IMR-90 (cell line): ENCODE measurements around the gene LENG1. TPM values are rescaled to one million over a fixed set of nuclear protein-coding genes. Genes with fewer than 3 reads are reported as not detected.
A peak's percentile ranks its signal among the peaks of the same experiment; 100 is the strongest.

Source experiments
- ATAC-seq: fragments of 200-7000 bp; cut with Tn5 transposase; 2 replicates; pipeline ENCODE4 v1.9.1; 2020; ENCODE audit warnings: low read depth, mild to moderate bottlenecking, moderate library complexity
- BruUV-seq: library from RNA; stranded (reverse); fragments of 400-500 nt; replicated peaks from 2 replicates; lab custom pipeline; 2021; lab: Mats Ljungman, UMichigan
- CTCF ChIA-PET: fragments of 300-600 bp; formaldehyde crosslinking; extraction: SDS; loops from one replicate; lab custom pipeline; 2021; ENCODE audit warnings: antibody characterized with exemption; lab: Yijun Ruan, JAX
- POLR2A ChIA-PET: fragments of 300-600 bp; sonication (Branson Sonifier 250); formaldehyde crosslinking; loops from one replicate; lab custom pipeline; 2022; ENCODE audit warnings: antibody characterized with exemption; ENCODE audit not compliant: unreplicated experiment; lab: Charles Lee
- DNase-seq: peaks from one replicate; pipeline ENCODE4 v3.0.0; 2013
- H2AFZ ChIP-seq: replicated peaks from 2 replicates; pipeline ENCODE3; 2013; ENCODE audit warnings: low read length, mild to moderate bottlenecking; ENCODE audit not compliant: poor library complexity
- H2AK5ac ChIP-seq: 2 replicates; pipeline ENCODE4 v1.6.1; 2013; ENCODE audit warnings: low read depth, low read length, inconsistent platforms
- H2AK9ac ChIP-seq: replicated peaks from 2 replicates; pipeline ENCODE3; 2013; ENCODE audit warnings: mild to moderate bottlenecking, low read depth, low read length, moderate library complexity; ENCODE audit not compliant: poor library complexity
- H2BK120ac ChIP-seq: 2 replicates; pipeline ENCODE4 v1.6.1; 2013; ENCODE audit warnings: low read depth, low read length, inconsistent platforms
- H2BK15ac ChIP-seq: 3 replicates; pipeline ENCODE4 v1.6.1; 2013; ENCODE audit warnings: low read depth, low read length, inconsistent platforms
- H2BK20ac ChIP-seq: 2 replicates; pipeline ENCODE4 v1.6.1; 2013; ENCODE audit warnings: low read depth, mild to moderate bottlenecking, inconsistent platforms, low read length, moderate library complexity
- H2BK5ac ChIP-seq: 2 replicates; pipeline ENCODE4 v1.6.1; 2013; ENCODE audit warnings: mild to moderate bottlenecking, low read depth, low read length, inconsistent platforms; ENCODE audit not compliant: poor library complexity, severe bottlenecking
- H3K14ac ChIP-seq: replicated peaks from 2 replicates; pipeline ENCODE4 v1.6.1; 2013; ENCODE audit warnings: low read depth, low read length, inconsistent platforms
- H3K18ac ChIP-seq: 2 replicates; pipeline ENCODE4 v1.6.1; 2013; ENCODE audit warnings: low read depth, low read length, control low read depth
- H3K23ac ChIP-seq: 2 replicates; pipeline ENCODE4 v1.6.1; 2013; ENCODE audit warnings: low read depth, low read length, inconsistent platforms
- H3K27ac ChIP-seq: 2 replicates; pipeline ENCODE4 v1.5.1; 2013; ENCODE audit warnings: mild to moderate bottlenecking, control low read depth, low read length; ENCODE audit not compliant: insufficient read depth
- H3K27me3 ChIP-seq: 2 replicates; pipeline ENCODE4 v1.6.1; 2013; ENCODE audit warnings: low read length; ENCODE audit not compliant: control insufficient read depth, insufficient read depth
- H3K36me3 ChIP-seq: 2 replicates; pipeline ENCODE4 v1.6.1; 2013; ENCODE audit warnings: low read length, mixed read lengths; ENCODE audit not compliant: control insufficient read depth, insufficient read depth
- H3K4ac ChIP-seq: 2 replicates; pipeline ENCODE4 v1.6.1; 2013; ENCODE audit warnings: low read depth, low read length, inconsistent platforms
- H3K4me1 ChIP-seq: 2 replicates; pipeline ENCODE4 v1.6.1; 2013; ENCODE audit warnings: low read length, mixed read lengths; ENCODE audit not compliant: control insufficient read depth, insufficient read depth
- H3K4me2 ChIP-seq: 2 replicates; pipeline ENCODE4 v1.6.1; 2013; ENCODE audit warnings: low read depth, mild to moderate bottlenecking, control low read depth, low read length, moderate library complexity
- H3K4me3 ChIP-seq: 2 replicates; pipeline ENCODE4 v1.5.1; 2013; ENCODE audit warnings: low read depth, mild to moderate bottlenecking, control low read depth, low read length, moderate library complexity; ENCODE audit not compliant: insufficient read depth
- H3K56ac ChIP-seq: 2 replicates; pipeline ENCODE4 v1.6.1; 2013; ENCODE audit warnings: low read length, inconsistent platforms; ENCODE audit not compliant: insufficient read depth; ENCODE audit errors: extremely low read depth
- H3K79me1 ChIP-seq, 2 experiments: 2 replicates each; pipeline ENCODE4 v1.6.1; 2013; ENCODE audit warnings: low read length in 2 of 2, inconsistent platforms in 1 of 2, low read depth in 1 of 2
- H3K9ac ChIP-seq: 2 replicates; pipeline ENCODE4 v1.6.1; 2013; ENCODE audit warnings: low read depth, low read length, control low read depth
- H3K9me1 ChIP-seq: 2 replicates; pipeline ENCODE4 v1.6.1; 2013; ENCODE audit warnings: low read length, inconsistent platforms; ENCODE audit not compliant: insufficient read depth
- H3K9me3 ChIP-seq: 2 replicates; pipeline ENCODE4 v1.6.1; 2013; ENCODE audit warnings: low read length; ENCODE audit not compliant: control insufficient read depth, insufficient read depth
- H4K20me1 ChIP-seq: 2 replicates; pipeline ENCODE4 v1.6.1; 2013; ENCODE audit warnings: low read length, inconsistent platforms; ENCODE audit not compliant: insufficient read depth
- H4K5ac ChIP-seq: 2 replicates; pipeline ENCODE4 v1.6.1; 2013; ENCODE audit warnings: mild to moderate bottlenecking, low read depth, low read length, control low read depth
- H4K8ac ChIP-seq, 2 experiments: 2 replicates each; pipeline ENCODE4 v1.6.1; 2013; ENCODE audit warnings: low read depth in 2 of 2, low read length in 2 of 2, control low read depth in 1 of 2, inconsistent platforms in 1 of 2
- H4K91ac ChIP-seq: 2 replicates; pipeline ENCODE4 v1.6.1; 2013; ENCODE audit warnings: low read depth, low read length, inconsistent platforms; ENCODE audit not compliant: insufficient read depth
- FOS ChIP-seq: fragments of 150-350 bp; IDR thresholded peaks from 2 replicates; pipeline ENCODE4 v1.6.1; 2016; ENCODE audit warnings: low read depth, low read length
- MAFK ChIP-seq: IDR thresholded peaks from 2 replicates; pipeline ENCODE4 v1.6.1; 2012; ENCODE audit warnings: low read depth, low read length, improper control_type of control experiment
- WGBS, 2 experiments: methylation state at CpG; one replicate each; pipeline versions ENCODE4 v1.1.5 to v1.1.7; 2013; ENCODE audit warnings: missing lambda C conversion rate in 2 of 2; ENCODE audit not compliant: insufficient read length in 1 of 2; ENCODE audit errors: extremely low coverage in 2 of 2; 5-methylcytosine and 5-hydroxymethylcytosine counted together
- dilution Hi-C: fragments of 300-500 bp; cut with HindIII; formaldehyde crosslinking; loops from one replicate; pipeline ENCODE4 v1.14.3; 2018; ENCODE audit warnings: low sequenced_read_pairs; ENCODE audit not compliant: unreplicated experiment
- in situ Hi-C: fragments of 300-500 bp; cut with MboI; formaldehyde crosslinking; loops from 3 replicates; pipeline ENCODE4 v1.14.3; 2019; ENCODE audit warnings: low sequenced_read_pairs, inconsistent platforms, mixed read lengths
- intact Hi-C: fragments of 100-400 bp; cut with micrococcal nuclease; formaldehyde crosslinking; loops from 2 replicates; pipeline ENCODE4 v1.10.0; 2022
- polyA plus RNA-seq, 3 experiments: library from polyadenylated mRNA; depleted of rRNA; stranded (reverse); fragments of >200 nt; gene quantifications; 2 replicates each; pipeline ENCODE4 v1.2.3, GENCODE V29; 2012; ENCODE audit warnings: low replicate concordance in 1 of 3
- total RNA-seq: library from RNA; depleted of rRNA; stranded (reverse); fragments of >200 nt; gene quantifications from 2 replicates; pipeline ENCODE4 v1.2.3, GENCODE V29; 2012

The LENG1 gene
- total and polyA plus RNA-seq, 2 of the 4 experiments (the other 2 are of a cell fraction): 2.7 to 5.3 TPM

GRCh38 chr19:54121259-54121658 is 38.3 kb downstream of the LENG1 start:
- TF ChIP-seq MAFK (peak; percentile 87), FOS (no peak)

More at GRCh38 chr19:54121259-54121658, 38.3 kb downstream of the LENG1 start:
- Histone ChIP-seq H3K4me2 (no peak overlapping the region), H3K4me3 (no peak overlapping the region), H3K9me3 (no peaks in the 10 kb centered on the region), H3K4ac (no peak overlapping the region), H2AFZ (no peak overlapping the region), H3K18ac (no peak overlapping the region), H3K9me1 (no peaks in the 10 kb centered on the region), H4K8ac (no peak overlapping the region), H2AK9ac (no peak overlapping the region), H3K27ac (no peak overlapping the region), H4K20me1 (no peaks in the 10 kb centered on the region), H3K23ac (no peak overlapping the region), H3K27me3 (no peaks in the 10 kb centered on the region), H3K79me1 (peaks cover 14 to 23% of the 10 kb centered on the region in 2 experiments), H2BK5ac (no peak overlapping the region), H2BK15ac (no peak overlapping the region), H2AK5ac (no peak overlapping the region), H4K5ac (no peak overlapping the region), H3K9ac (no peak overlapping the region), H3K36me3 (peaks cover 63% of the 10 kb centered on the region), H2BK120ac (no peak overlapping the region), H4K91ac (no peak overlapping the region), H3K4me1 (no peaks in the 10 kb centered on the region; the same call in 1 of the 2 replicates), H3K14ac (no peak overlapping the region), H3K56ac (no peak overlapping the region), H2BK20ac (no peak overlapping the region)
- dilution Hi-C loops (no loop called here), intact Hi-C loops (no loop called here), in situ Hi-C loops (loop anchor here (25.0 kb wide), 1 partner anchor 341 kb away; the partner anchor contains the start of genes CDC42EP5 and LENG9)
- no peak for ATAC-seq
- POLR2A ChIA-PET: no interaction called here
- BruUV-seq: no TSS peak
- CTCF ChIA-PET: no interaction called here
- 100% methylated on average over 1 of the region's 10 CpGs; no CpG with 5 or more reads in 1 of the 2 experiments for WGBS, 2 experiments
- no peak for DNase-seq
